Measurements from ENCODE around the gene PRSS57.
A peak's percentile ranks its signal among the peaks of the same experiment; 100 is the strongest.

PRSS57 gene

GRCh38 chr19:690203-690602 is 5.0 kb downstream of the PRSS57 start:
- no peak for FAIRE-seq
- TF ChIP-seq POLR2A (IDR thresholded peaks at IDR 0.05; ENCODE audit: low read depth, low read length): no peak
- DNase-seq (ENCODE audit: insufficient read length, low spot score): no peak

GRCh38 chr19:688992-689391 is 6.3 kb downstream of the PRSS57 start:
- TF ChIP-seq POLR2A (IDR thresholded peaks at IDR 0.05; ENCODE audit: low read depth, low read length): no peak
- no peak for FAIRE-seq

GRCh38 chr19:688214-688613 is 7.0 kb downstream of the PRSS57 start:
- no peak for TF ChIP-seq POLR2A (IDR thresholded peaks at IDR 0.05; ENCODE audit: low read depth, low read length)
- FAIRE-seq (no peak), DNase-seq (ENCODE audit: insufficient read length, low spot score) (no peak)

More at GRCh38 chr19:688992-689391, 6.3 kb downstream of the PRSS57 start:
- no peak for DNase-seq (ENCODE audit: insufficient read length, low spot score)

- FAIRE-seq (no peak), DNase-seq (ENCODE audit: insufficient read length, low spot score) (no peak)
- TF ChIP-seq POLR2A (IDR thresholded peaks at IDR 0.05; ENCODE audit: low read depth, low read length): no peak
These were observed 7.6 kb downstream of the PRSS57 start for GRCh38 chr19:687569-688166.

GRCh38 chr19:686589-687297 is 8.5 kb downstream of the PRSS57 start:
- FAIRE-seq (no peak), DNase-seq (ENCODE audit: insufficient read length, low spot score) (no peak)
- no peak for TF ChIP-seq POLR2A (IDR thresholded peaks at IDR 0.05; ENCODE audit: low read depth, low read length)

GRCh38 chr19:685454-685931 is 9.8 kb downstream of the PRSS57 start:
- FAIRE-seq: no peak
- TF ChIP-seq POLR2A (IDR thresholded peaks at IDR 0.05; ENCODE audit: low read depth, low read length): no peak
- DNase-seq (ENCODE audit: insufficient read length, low spot score): no peak

GRCh38 chr19:682678-683320 is 12.5 kb downstream of the PRSS57 start:
- no peak for TF ChIP-seq POLR2A (IDR thresholded peaks at IDR 0.05; ENCODE audit: low read depth, low read length)
- DNase-seq (ENCODE audit: insufficient read length, low spot score) (no peak), FAIRE-seq (no peak)

- FAIRE-seq (no peak), DNase-seq (ENCODE audit: insufficient read length, low spot score) (peak; percentile 84)
- TF ChIP-seq POLR2A (IDR thresholded peaks at IDR 0.05; ENCODE audit: low read depth, low read length): no peak
These were observed 13.9 kb downstream of the PRSS57 start for GRCh38 chr19:681029-682019.

GRCh38 chr19:680287-681028 is 14.8 kb downstream of the PRSS57 start:
- peak; percentile 80 for TF ChIP-seq POLR2A (IDR thresholded peaks at IDR 0.05; ENCODE audit: low read depth, low read length)
- FAIRE-seq (no peak), DNase-seq (ENCODE audit: insufficient read length, low spot score) (peak; percentile 97)

GRCh38 chr19:679418-680286 is 15.6 kb downstream of the PRSS57 start:
- DNase-seq (ENCODE audit: insufficient read length, low spot score): peak; percentile 78
- no peak for FAIRE-seq
- peak; percentile 25; the same call in 1 of the 2 replicates for TF ChIP-seq POLR2A (IDR thresholded peaks at IDR 0.05; ENCODE audit: low read depth, low read length)

GRCh38 chr19:678791-679388 is 16.4 kb downstream of the PRSS57 start:
- TF ChIP-seq POLR2A (IDR thresholded peaks at IDR 0.05; ENCODE audit: low read depth, low read length): 0 out of 2 replicates have a peak, but pooled peaks have one; percentile 10
- FAIRE-seq: no peak
- DNase-seq (ENCODE audit: insufficient read length, low spot score): no peak

All from H54 (cell line).